ENCODE measurements around the gene RNU6-8. TPM values are rescaled to one million over a fixed set of nuclear protein-coding genes. Genes with fewer than 3 reads are reported as not detected.

Gene RNU6-8
- total and polyA plus RNA-seq, 11 donors = not detected

GRCh38 chr14:32169191-32169590, 33.9 kb downstream of the RNU6-8 start:
- no peak for DNase-seq
- no peak for TF ChIP-seq POLR2A (IDR thresholded peaks at IDR 0.05)
- TF ChIP-seq, protein P1, sequence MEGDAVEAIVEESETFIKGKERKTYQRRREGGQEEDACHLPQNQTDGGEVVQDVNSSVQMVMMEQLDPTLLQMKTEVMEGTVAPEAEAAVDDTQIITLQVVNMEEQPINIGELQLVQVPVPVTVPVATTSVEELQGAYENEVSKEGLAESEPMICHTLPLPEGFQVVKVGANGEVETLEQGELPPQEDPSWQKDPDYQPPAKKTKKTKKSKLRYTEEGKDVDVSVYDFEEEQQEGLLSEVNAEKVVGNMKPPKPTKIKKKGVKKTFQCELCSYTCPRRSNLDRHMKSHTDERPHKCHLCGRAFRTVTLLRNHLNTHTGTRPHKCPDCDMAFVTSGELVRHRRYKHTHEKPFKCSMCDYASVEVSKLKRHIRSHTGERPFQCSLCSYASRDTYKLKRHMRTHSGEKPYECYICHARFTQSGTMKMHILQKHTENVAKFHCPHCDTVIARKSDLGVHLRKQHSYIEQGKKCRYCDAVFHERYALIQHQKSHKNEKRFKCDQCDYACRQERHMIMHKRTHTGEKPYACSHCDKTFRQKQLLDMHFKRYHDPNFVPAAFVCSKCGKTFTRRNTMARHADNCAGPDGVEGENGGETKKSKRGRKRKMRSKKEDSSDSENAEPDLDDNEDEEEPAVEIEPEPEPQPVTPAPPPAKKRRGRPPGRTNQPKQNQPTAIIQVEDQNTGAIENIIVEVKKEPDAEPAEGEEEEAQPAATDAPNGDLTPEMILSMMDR (IDR thresholded peaks at IDR 0.05) = no peak
- Histone ChIP-seq H3K27me3 (no peaks in the 10 kb centered on the region), H3K4me3 (no peak overlapping the region), H3K36me3 (no peaks in the 10 kb centered on the region), H3K27ac (no peak overlapping the region), H3K4me1 (peaks cover 0 to 4% (median 0%) of the 10 kb centered on the region in 12 donors), H3K9me3 (no peaks in the 10 kb centered on the region)
- intact Hi-C loops (cut with DNase I) = no loop called here
- 75 to 82% (median 80%) methylated on average over 3 of the region's 3 CpGs for WGBS, 4 donors
- ATAC-seq = no peak

DNA sequence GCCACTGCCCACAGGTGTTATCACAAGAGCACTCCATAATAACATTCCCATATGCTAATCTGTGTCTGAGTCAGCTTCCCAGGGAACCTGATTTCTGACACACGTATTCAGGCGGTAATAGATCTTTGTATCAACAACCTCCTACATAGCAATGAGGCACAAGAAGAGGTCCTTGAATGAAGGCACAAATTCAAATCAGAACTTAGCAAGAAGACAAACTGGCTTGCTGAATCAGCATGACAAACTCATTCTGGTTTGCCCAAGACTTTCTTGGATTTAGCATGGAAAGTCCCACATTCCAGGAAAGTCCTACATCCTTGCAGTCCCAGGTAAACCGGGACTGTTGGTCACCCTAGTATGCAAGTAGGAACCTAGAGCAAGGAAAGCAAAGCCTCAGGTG, 35.2 kb downstream of the RNU6-8 start:
- no peak for TF ChIP-seq POLR2A (IDR thresholded peaks at IDR 0.05)
- TF ChIP-seq, protein P1 (IDR thresholded peaks at IDR 0.05) = no peak
- Histone ChIP-seq H3K4me3 (no peak overlapping the region), H3K9me3 (peaks cover 0 to 2% (median 0%) of the 10 kb centered on the region in 12 donors), H3K27ac (no peak overlapping the region), H3K4me1 (peaks cover 0 to 4% (median 0%) of the 10 kb centered on the region in 12 donors), H3K27me3 (no peaks in the 10 kb centered on the region), H3K36me3 (no peaks in the 10 kb centered on the region)
- intact Hi-C loops (cut with DNase I) = no loop called here
- whole genome bisulfite sequencing, 4 donors = 72 to 95% (median 80%) methylated on average over 3 of the region's 3 CpGs
- DNase-seq = no peak
- no peak for ATAC-seq

GRCh38 chr14:32166924-32167323, 36.1 kb downstream of the RNU6-8 start:
- DNase-seq (no peak), ATAC-seq (no peak)
- no peak for TF ChIP-seq POLR2A (IDR thresholded peaks at IDR 0.05)
- TF ChIP-seq, protein P1 (IDR thresholded peaks at IDR 0.05) = no peak
- peaks cover 0 to 4% (median 0%) of the 10 kb centered on the region in 12 donors for H3K4me1 ChIP-seq
- H3K36me3 ChIP-seq = no peaks in the 10 kb centered on the region
- peaks cover 0 to 11% (median 0%) of the 10 kb centered on the region in 12 donors for H3K9me3 ChIP-seq
- H3K27ac ChIP-seq = no peak overlapping the region
- H3K27me3 ChIP-seq = no peaks in the 10 kb centered on the region
- H3K4me3 ChIP-seq = no peak overlapping the region
- 91 to 100% (median 97%) methylated on average over 1 of the region's 1 CpG for WGBS, 4 donors
- intact Hi-C loops (cut with DNase I) = no loop called here

- H3K4me3 ChIP-seq = no peak overlapping the region
- no peak overlapping the region for H3K27ac ChIP-seq
- intact Hi-C loops (cut with DNase I) = no loop called here
- H3K4me1 ChIP-seq = no peaks in the 10 kb centered on the region
- WGBS, 4 donors = 91 to 95% (median 94%) methylated on average over 2 of the region's 2 CpGs
- DNase-seq (no peak), ATAC-seq (no peak)
- H3K36me3 ChIP-seq = no peaks in the 10 kb centered on the region
- H3K9me3 ChIP-seq = peaks cover 0 to 11% (median 0%) of the 10 kb centered on the region in 12 donors
- H3K27me3 ChIP-seq = no peaks in the 10 kb centered on the region
- no peak for TF ChIP-seq POLR2A (IDR thresholded peaks at IDR 0.05)
- TF ChIP-seq, protein P1 (IDR thresholded peaks at IDR 0.05) = no peak
Measured at GRCh38 chr14:32166029-32166428, 37.0 kb downstream of the RNU6-8 start.

Other genes starting within 250 kb of the RNU6-8 start
- 100 to 1,000 TPM; 141 to 277 (median 254) TPM for gene ARHGAP5, start 126.0 kb downstream of the RNU6-8 start, total RNA-seq
- 10 to 100 TPM; 21.0 to 55.2 TPM for gene ARHGAP5, start 126.0 kb downstream of the RNU6-8 start, polyA plus RNA-seq
- gene RNU6-7, start 1.2 kb downstream of the RNU6-8 start, total RNA-seq = not detected
- gene RNU6-7, start 1.2 kb downstream of the RNU6-8 start, polyA plus RNA-seq = not detected
- 100 to 1,000 TPM; 157 to 303 (median 232) TPM for gene AKAP6, start 126.0 kb upstream of the RNU6-8 start, total RNA-seq
- gene AKAP6, start 126.0 kb upstream of the RNU6-8 start, polyA plus RNA-seq = 10 to 100 TPM; 20.4 to 49.3 TPM